NB4 (cell line): ENCODE measurements around the gene OPCML.

ENCODE experiments used
- POLR2A ChIP-seq: IDR thresholded peaks from 2 replicates; pipeline ENCODE4 v1.6.1; 2011; ENCODE audit warnings: mild to moderate bottlenecking; ENCODE audit not compliant: insufficient read length; ENCODE audit errors: extremely low read depth
- TF ChIP-seq, protein P1 (sequence below): IDR thresholded peaks from one replicate; pipeline ENCODE4 v1.5.1; 2012; ENCODE audit warnings: low read depth, low read length
- TF ChIP-seq, protein P2 (sequence below): IDR thresholded peaks from 2 replicates; pipeline ENCODE4 v1.6.1; 2011; ENCODE audit warnings: low read depth, low read length

DNA sequence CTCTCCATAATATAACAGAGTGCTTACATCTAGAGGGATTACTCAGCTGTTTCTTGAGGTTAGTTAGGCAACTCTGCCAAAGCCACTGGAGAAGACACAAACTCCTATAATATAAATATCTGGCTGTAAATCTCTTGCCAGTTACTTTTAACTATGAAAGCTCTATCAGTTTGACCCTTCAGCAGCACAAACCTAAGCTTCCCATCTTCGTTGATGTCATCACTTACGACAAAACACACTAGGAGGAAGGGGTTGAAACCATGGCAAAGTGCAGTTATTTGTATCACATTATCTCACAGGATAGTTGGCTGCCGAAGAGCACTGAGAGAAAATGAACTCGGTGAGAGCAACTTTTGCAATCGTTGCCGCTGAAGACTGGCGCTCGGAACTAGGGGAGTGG, 922.1 kb downstream of the OPCML start:
- TF ChIP-seq, protein P1, sequence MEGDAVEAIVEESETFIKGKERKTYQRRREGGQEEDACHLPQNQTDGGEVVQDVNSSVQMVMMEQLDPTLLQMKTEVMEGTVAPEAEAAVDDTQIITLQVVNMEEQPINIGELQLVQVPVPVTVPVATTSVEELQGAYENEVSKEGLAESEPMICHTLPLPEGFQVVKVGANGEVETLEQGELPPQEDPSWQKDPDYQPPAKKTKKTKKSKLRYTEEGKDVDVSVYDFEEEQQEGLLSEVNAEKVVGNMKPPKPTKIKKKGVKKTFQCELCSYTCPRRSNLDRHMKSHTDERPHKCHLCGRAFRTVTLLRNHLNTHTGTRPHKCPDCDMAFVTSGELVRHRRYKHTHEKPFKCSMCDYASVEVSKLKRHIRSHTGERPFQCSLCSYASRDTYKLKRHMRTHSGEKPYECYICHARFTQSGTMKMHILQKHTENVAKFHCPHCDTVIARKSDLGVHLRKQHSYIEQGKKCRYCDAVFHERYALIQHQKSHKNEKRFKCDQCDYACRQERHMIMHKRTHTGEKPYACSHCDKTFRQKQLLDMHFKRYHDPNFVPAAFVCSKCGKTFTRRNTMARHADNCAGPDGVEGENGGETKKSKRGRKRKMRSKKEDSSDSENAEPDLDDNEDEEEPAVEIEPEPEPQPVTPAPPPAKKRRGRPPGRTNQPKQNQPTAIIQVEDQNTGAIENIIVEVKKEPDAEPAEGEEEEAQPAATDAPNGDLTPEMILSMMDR, result no peak
- TF ChIP-seq, protein P2, sequence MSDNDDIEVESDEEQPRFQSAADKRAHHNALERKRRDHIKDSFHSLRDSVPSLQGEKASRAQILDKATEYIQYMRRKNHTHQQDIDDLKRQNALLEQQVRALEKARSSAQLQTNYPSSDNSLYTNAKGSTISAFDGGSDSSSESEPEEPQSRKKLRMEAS, result no peak
- TF ChIP-seq POLR2A, result no peak
